Measurements from ENCODE around the gene CD59.

CD59 gene

DNA sequence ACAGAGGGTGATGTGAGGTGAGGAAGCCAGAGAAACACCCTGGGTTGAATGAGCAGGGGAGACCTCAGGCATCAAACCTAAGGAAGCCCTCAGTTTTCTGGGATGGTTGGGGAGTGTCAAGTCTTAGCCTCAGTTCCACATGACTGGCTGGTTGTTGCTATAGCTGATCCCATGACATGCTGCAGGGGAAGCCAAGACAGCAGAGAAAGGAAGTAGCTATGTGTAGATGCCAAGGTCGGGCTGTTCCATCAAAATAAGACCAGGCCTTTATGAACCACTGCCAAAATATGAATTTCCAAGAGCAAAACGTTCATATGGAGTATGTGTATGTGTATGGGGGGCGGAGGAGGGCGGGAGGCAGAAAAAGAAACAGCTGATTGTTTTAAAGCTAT lies 11.6 kb downstream of the CD59 start:
- Histone ChIP-seq H3K36me3 (ENCODE audit: insufficient read depth, low read length) (peaks cover 17% of the 10 kb centered on the region), H3K4me3 (ENCODE audit: low read depth in 1 of 2, low read length in 2 of 2) (peak overlapping the region in 1 of 2 donors; percentile 34), H3K9ac (ENCODE audit: low read length) (no peak overlapping the region), H3K4me1 (ENCODE audit: insufficient read depth, low read length) (peaks cover 46% of the 10 kb centered on the region), H3K9me3 (ENCODE audit: low read length) (no peaks in the 10 kb centered on the region), H3K27ac (ENCODE audit: low read depth, low read length) (no peak overlapping the region), H3K27me3 (ENCODE audit: control insufficient read depth in 1 of 2, insufficient read depth in 2 of 2, low read length in 2 of 2) (no peaks in the 10 kb centered on the region)

DNA sequence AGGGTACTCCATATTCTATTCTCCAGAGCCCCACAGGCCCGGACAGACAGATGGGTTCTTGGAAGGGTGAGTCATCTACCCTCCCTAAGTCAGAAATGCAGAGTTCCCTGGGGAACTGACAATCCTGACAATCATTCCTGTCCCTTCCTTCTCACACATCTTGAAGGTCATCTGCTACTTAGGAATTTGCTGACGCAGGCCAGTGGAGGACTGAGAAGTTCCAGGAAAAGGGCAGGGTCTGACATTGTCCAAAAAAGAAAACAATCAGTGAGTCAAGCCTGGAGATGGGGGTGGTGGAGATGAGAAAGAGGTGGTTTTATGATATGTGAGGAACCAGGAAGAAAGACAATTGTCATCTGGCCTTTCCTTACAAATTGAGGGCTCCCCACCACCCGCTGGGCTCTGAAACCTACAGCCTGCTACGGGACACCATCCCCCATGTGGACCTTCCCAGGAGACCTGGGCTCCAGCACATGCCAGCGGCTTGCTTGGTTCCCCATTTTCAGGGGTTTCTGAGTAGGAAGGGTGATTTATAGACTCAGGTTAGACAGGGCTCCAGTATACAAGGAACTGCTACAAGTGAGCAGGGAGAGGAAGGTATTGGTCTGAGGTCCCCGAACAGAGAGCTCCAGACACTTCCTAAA lies 12.9 kb downstream of the CD59 start:
- Histone ChIP-seq H3K9ac (ENCODE audit: low read length) (no peak overlapping the region), H3K36me3 (ENCODE audit: insufficient read depth, low read length) (peaks cover 23% of the 10 kb centered on the region), H3K27ac (ENCODE audit: low read depth, low read length) (peak overlapping the region; percentile 39), H3K4me3 (ENCODE audit: low read depth in 1 of 2, low read length in 2 of 2) (no peak overlapping the region), H3K27me3 (ENCODE audit: control insufficient read depth in 1 of 2, insufficient read depth in 2 of 2, low read length in 2 of 2) (no peaks in the 10 kb centered on the region), H3K9me3 (ENCODE audit: low read length) (no peaks in the 10 kb centered on the region), H3K4me1 (ENCODE audit: insufficient read depth, low read length) (peaks cover 46% of the 10 kb centered on the region)

DNA sequence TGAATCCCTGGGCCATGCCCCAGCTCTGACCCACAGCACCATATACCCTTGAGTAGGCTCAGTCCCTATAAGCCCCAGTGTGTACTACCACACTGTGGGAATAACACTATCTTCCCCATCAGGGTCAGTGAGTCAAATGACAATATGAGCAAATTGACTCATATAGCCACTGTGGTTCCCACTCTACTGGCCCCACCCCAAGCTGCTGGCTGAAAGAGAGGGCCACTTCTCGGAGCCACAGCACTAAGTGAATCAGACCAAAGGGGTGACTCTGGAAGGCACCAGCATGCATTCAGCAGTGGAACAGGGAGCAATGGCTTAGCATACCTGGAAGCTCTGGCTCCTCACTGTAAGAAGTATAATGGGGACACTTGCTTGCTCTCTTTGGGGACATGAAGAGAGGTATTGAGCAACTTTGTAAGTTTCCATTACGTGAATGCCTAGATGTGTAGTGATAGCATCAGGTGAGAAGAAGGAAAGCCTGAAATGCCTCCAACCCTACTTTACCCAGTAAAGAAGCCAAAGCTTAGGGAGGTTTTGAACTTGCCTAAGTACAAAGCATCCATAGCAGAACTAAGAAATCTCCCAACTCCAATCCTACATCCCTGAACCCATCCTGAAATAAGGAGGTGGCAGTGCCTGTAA lies 13.5 kb downstream of the CD59 start:
- no peak overlapping the region for H3K4me3 ChIP-seq (ENCODE audit: low read depth in 1 of 2, low read length in 2 of 2)
- peaks cover 23% of the 10 kb centered on the region for H3K36me3 ChIP-seq (ENCODE audit: insufficient read depth, low read length)

DNA sequence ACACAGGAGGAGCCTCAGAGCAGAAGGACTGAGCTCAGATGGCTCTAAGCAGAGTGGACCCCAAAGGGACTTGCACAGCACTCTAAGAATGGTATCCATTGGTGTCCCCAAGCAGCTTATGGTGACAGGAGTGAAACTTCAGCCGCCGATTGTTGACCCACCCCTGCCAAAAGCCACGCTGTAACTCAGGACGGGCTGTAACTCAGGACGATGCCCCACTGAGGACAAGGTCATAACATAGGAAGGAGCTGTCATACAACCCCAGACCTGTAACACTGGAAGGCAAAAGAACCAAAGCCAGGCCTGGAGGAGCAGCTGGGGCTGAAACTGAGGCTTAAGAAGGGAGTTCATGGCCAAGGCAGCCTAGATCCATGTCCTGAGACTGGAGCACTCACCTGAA lies 14.2 kb downstream of the CD59 start:
- Histone ChIP-seq H3K27me3 (ENCODE audit: control insufficient read depth in 1 of 2, insufficient read depth in 2 of 2, low read length in 2 of 2) (no peaks in the 10 kb centered on the region), H3K36me3 (ENCODE audit: insufficient read depth, low read length) (peaks cover 29% of the 10 kb centered on the region), H3K4me3 (ENCODE audit: low read depth in 1 of 2, low read length in 2 of 2) (no peak overlapping the region), H3K9me3 (ENCODE audit: low read length) (no peaks in the 10 kb centered on the region), H3K9ac (ENCODE audit: low read length) (no peak overlapping the region), H3K27ac (ENCODE audit: low read depth, low read length) (no peak overlapping the region), H3K4me1 (ENCODE audit: insufficient read depth, low read length) (peaks cover 46% of the 10 kb centered on the region)

More for the DNA sequence above, 13.5 kb downstream of the CD59 start:
- peak overlapping the region; percentile 39 for H3K27ac ChIP-seq (ENCODE audit: low read depth, low read length)
- H3K4me1 ChIP-seq (ENCODE audit: insufficient read depth, low read length): peaks cover 46% of the 10 kb centered on the region
- no peaks in the 10 kb centered on the region for H3K9me3 ChIP-seq (ENCODE audit: low read length)
- no peak overlapping the region for H3K9ac ChIP-seq (ENCODE audit: low read length)
- H3K27me3 ChIP-seq (ENCODE audit: control insufficient read depth in 1 of 2, insufficient read depth in 2 of 2, low read length in 2 of 2): no peaks in the 10 kb centered on the region

DNA sequence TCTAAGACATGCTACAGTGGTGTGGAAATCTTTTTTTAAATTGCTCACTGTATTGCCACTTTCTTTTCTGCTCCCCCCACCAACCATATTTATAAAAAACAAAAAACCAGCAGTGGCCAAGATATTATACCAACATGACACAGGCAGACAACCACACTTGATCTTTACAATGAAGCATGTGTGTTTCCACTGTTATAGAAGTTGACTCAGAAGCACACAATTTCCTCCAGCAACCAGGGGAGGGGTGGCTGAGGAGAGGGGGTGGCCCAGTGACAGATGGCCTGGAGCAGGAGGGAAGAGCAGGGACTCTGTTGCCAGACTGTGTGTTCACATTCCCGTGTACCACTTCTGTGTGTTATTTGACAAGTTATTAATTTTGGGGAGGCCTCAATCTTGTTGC lies 14.8 kb downstream of the CD59 start:
- Histone ChIP-seq H3K4me3 (ENCODE audit: low read depth in 1 of 2, low read length in 2 of 2) (no peak overlapping the region), H3K27ac (ENCODE audit: low read depth, low read length) (no peak overlapping the region), H3K36me3 (ENCODE audit: insufficient read depth, low read length) (peaks cover 35% of the 10 kb centered on the region), H3K27me3 (ENCODE audit: control insufficient read depth in 1 of 2, insufficient read depth in 2 of 2, low read length in 2 of 2) (no peaks in the 10 kb centered on the region), H3K4me1 (ENCODE audit: insufficient read depth, low read length) (peaks cover 46% of the 10 kb centered on the region), H3K9me3 (ENCODE audit: low read length) (no peaks in the 10 kb centered on the region), H3K9ac (ENCODE audit: low read length) (no peak overlapping the region)

DNA sequence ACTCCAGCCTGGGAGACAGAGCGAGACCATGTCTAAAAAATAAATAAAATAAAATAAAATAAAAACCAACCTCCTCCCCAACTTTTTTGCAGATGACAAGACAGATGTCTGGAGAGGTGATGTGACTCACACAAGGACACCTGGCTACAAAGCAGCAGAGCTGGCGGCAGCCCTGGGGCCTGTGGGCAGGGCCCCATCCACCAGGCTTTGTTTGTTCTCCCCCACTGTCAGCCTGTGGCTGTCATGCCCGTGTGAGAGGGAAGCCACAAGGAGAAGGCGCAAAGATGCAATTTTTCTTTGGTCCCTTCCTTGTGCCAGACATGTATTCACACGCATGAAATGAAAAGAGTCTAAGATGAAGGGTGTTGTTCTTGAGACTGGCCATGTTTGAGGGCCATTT lies 16.6 kb downstream of the CD59 start:
- peaks cover 35% of the 10 kb centered on the region for H3K4me1 ChIP-seq (ENCODE audit: insufficient read depth, low read length)
- H3K9ac ChIP-seq (ENCODE audit: low read length): no peak overlapping the region
- H3K36me3 ChIP-seq (ENCODE audit: insufficient read depth, low read length): peaks cover 35% of the 10 kb centered on the region
- H3K4me3 ChIP-seq (ENCODE audit: low read depth in 1 of 2, low read length in 2 of 2): no peak overlapping the region
- H3K27me3 ChIP-seq (ENCODE audit: control insufficient read depth in 1 of 2, insufficient read depth in 2 of 2, low read length in 2 of 2): no peaks in the 10 kb centered on the region
- H3K9me3 ChIP-seq (ENCODE audit: low read length): no peaks in the 10 kb centered on the region
- no peak overlapping the region for H3K27ac ChIP-seq (ENCODE audit: low read depth, low read length)

DNA sequence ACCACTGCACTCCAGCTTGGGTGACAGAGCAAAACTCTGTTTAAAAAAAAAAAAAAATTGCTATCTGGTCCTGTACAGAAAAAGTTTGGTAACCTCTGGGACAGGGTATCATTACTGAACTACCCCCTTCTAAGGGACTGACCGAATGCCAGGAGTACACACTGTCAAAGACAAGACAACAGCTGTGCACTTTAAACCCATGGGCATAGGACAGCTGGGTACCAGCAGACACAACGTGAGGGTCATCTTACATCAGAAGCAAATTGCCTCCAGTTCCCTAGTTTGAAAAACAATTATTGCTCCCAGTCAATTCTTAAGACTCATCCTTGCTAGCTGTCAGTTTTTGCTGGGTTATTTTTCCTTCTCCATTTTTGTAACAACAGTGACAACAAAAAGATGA lies 17.8 kb downstream of the CD59 start:
- Histone ChIP-seq H3K9me3 (ENCODE audit: low read length) (no peaks in the 10 kb centered on the region), H3K36me3 (ENCODE audit: insufficient read depth, low read length) (peaks cover 42% of the 10 kb centered on the region), H3K4me1 (ENCODE audit: insufficient read depth, low read length) (peaks cover 24% of the 10 kb centered on the region), H3K9ac (ENCODE audit: low read length) (no peak overlapping the region), H3K4me3 (ENCODE audit: low read depth in 1 of 2, low read length in 2 of 2) (no peak overlapping the region), H3K27ac (ENCODE audit: low read depth, low read length) (no peak overlapping the region), H3K27me3 (ENCODE audit: control insufficient read depth in 1 of 2, insufficient read depth in 2 of 2, low read length in 2 of 2) (no peaks in the 10 kb centered on the region)

DNA sequence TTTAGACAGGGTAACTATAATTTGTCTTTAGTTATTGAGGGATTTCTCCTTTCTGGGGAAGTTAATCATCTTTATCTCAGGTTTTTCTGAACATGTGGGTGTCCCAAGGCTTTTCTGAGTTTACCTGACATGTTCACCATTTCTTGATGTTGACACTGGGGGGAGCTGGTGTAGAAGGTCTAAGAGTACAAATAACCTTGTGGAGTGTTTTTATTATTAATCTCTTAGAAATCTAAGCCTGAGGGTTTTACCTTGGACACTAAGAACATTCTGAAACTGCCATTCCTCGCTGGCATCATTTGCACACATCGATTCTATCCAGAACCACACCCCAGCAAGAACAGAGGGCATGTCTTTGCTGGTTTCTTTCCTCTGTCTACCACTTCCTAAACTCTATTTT lies 20.0 kb downstream of the CD59 start:
- no peak overlapping the region for H3K4me3 ChIP-seq (ENCODE audit: low read depth in 1 of 2, low read length in 2 of 2)
- H3K9ac ChIP-seq (ENCODE audit: low read length): no peak overlapping the region
- peaks cover 36% of the 10 kb centered on the region for H3K36me3 ChIP-seq (ENCODE audit: insufficient read depth, low read length)
- peaks cover 2% of the 10 kb centered on the region for H3K4me1 ChIP-seq (ENCODE audit: insufficient read depth, low read length)
- H3K27ac ChIP-seq (ENCODE audit: low read depth, low read length): no peak overlapping the region
- H3K9me3 ChIP-seq (ENCODE audit: low read length): no peaks in the 10 kb centered on the region
- no peaks in the 10 kb centered on the region for H3K27me3 ChIP-seq (ENCODE audit: control insufficient read depth in 1 of 2, insufficient read depth in 2 of 2, low read length in 2 of 2)

DNA sequence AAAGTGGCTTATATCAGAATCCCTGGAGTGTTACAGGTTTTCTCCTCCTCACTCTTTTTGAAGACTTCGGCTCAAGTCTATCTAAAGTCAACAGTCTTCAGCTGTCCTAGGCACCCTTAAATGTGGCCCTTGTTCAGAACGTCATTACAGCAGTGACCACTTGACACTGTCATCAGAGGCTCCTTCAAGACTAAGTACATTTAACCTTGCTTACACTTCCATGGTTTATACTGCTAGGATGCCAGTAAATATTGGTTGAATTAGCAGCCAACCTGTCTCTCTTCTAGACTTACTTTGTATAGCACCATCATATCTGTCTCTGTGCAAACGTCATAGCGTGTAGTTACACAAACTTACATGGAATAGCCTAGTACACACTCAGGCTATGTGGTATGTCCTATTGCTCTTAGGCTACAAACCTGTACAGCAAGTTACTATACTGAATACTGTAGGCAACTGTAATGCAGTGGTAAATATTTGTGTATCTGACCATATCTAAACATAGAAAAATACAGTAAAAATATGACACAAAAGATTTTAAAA lies 22.3 kb downstream of the CD59 start:
- no peak overlapping the region for H3K4me3 ChIP-seq (ENCODE audit: low read depth in 1 of 2, low read length in 2 of 2)
- H3K27me3 ChIP-seq (ENCODE audit: control insufficient read depth in 1 of 2, insufficient read depth in 2 of 2, low read length in 2 of 2): no peaks in the 10 kb centered on the region
- H3K9me3 ChIP-seq (ENCODE audit: low read length): no peaks in the 10 kb centered on the region
- no peaks in the 10 kb centered on the region for H3K4me1 ChIP-seq (ENCODE audit: insufficient read depth, low read length)
- no peak overlapping the region for H3K27ac ChIP-seq (ENCODE audit: low read depth, low read length)
- no peak overlapping the region for H3K9ac ChIP-seq (ENCODE audit: low read length)
- H3K36me3 ChIP-seq (ENCODE audit: insufficient read depth, low read length): peaks cover 45% of the 10 kb centered on the region

DNA sequence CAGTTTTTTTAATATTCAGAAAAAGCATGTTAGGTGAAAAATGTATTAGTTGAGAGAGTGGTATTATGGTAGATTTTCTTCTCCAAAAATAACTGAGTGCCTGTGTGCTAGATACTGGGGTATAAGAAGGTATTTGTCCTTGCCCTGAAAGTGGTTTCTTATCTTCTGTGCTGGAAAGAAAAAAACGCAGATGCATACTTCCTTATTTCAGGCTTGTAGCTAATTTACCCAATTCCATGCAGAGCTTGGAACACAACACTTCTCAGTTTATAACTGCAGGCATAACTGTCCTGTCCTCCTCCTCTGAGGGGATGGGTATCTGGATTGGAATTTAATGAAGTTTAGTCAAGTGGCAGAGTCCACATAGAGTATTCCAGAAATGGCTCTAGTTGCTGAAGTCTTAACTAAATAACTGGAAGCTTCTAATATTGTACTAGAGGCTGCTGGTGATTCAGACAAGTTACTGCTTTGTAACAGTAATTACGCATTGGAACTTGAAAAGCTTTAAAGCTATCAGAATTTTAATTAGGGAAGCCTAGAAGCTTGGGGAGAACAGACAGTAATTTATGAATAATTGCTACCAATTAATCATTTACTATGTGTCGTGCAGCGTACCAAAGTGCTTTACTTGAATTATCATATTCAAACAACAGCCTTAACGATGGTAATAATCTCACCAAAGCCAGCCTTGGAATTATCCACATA lies 22.9 kb downstream of the CD59 start:
- no peak overlapping the region for H3K27ac ChIP-seq (ENCODE audit: low read depth, low read length)
- no peak overlapping the region for H3K4me3 ChIP-seq (ENCODE audit: low read depth in 1 of 2, low read length in 2 of 2)
- no peaks in the 10 kb centered on the region for H3K27me3 ChIP-seq (ENCODE audit: control insufficient read depth in 1 of 2, insufficient read depth in 2 of 2, low read length in 2 of 2)
- H3K9ac ChIP-seq (ENCODE audit: low read length): no peak overlapping the region
- H3K4me1 ChIP-seq (ENCODE audit: insufficient read depth, low read length): no peaks in the 10 kb centered on the region
- peaks cover 44% of the 10 kb centered on the region for H3K36me3 ChIP-seq (ENCODE audit: insufficient read depth, low read length)
- H3K9me3 ChIP-seq (ENCODE audit: low read length): no peaks in the 10 kb centered on the region

DNA sequence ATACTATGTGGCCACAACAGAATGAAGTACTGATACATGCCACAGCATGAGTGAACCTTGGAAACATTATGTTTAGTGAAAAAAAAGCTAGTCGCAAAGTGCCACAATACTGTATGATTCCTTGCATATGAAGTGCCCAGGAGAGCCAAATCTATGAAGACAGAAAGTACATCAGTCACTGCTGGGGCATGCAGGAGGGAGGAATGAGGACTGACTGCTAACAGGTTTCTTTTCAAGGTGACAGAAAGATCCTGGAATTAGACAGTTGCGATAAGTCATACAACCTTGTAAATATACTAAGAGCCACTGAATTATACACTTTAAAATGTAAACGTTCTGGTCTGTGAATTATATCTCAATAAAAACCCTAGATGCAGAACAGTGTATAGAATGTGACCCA lies 23.8 kb downstream of the CD59 start:
- no peak overlapping the region for H3K9ac ChIP-seq (ENCODE audit: low read length)
- no peaks in the 10 kb centered on the region for H3K4me1 ChIP-seq (ENCODE audit: insufficient read depth, low read length)
- H3K27ac ChIP-seq (ENCODE audit: low read depth, low read length): no peak overlapping the region
- no peak overlapping the region for H3K4me3 ChIP-seq (ENCODE audit: low read depth in 1 of 2, low read length in 2 of 2)
- H3K27me3 ChIP-seq (ENCODE audit: control insufficient read depth in 1 of 2, insufficient read depth in 2 of 2, low read length in 2 of 2): no peaks in the 10 kb centered on the region
- no peaks in the 10 kb centered on the region for H3K9me3 ChIP-seq (ENCODE audit: low read length)
- peaks cover 42% of the 10 kb centered on the region for H3K36me3 ChIP-seq (ENCODE audit: insufficient read depth, low read length)
